Activated T-cell treated with anti-CD3 and anti-CD28 coated beads for 1 hour (primary cell): Measurements from ENCODE around the gene ETS1.

Experiments
- DNase-seq: peaks from one replicate; pipeline ENCODE4 v3.0.0-alpha.2; 2020; ENCODE audit warnings: low read depth

Gene ETS1, protein sequence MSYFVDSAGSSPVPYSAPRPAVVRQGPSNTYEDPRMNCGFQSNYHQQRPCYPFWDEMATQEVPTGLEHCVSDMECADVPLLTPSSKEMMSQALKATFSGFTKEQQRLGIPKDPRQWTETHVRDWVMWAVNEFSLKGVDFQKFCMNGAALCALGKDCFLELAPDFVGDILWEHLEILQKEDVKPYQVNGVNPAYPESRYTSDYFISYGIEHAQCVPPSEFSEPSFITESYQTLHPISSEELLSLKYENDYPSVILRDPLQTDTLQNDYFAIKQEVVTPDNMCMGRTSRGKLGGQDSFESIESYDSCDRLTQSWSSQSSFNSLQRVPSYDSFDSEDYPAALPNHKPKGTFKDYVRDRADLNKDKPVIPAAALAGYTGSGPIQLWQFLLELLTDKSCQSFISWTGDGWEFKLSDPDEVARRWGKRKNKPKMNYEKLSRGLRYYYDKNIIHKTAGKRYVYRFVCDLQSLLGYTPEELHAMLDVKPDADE

DNA sequence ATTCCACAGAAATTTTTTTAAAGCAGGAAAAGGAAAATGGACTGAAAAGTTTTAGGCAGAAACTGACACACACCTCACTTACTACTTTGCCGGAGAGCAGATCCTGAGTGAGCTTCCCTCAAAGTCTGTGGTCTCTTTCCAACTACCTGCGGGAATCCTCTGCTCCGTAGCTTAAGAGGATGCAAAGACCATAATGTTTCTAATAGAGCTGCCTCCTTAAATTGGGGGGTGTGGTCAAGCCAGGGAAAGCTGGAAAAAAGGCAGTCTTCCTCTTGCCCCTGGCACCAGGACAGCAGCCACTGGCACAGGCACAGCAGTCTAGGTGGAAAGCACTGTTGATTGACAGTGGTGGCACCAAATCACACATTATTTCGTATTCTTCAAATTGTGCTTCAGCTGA lies at the start of gene ETS1:
Gene ETS1 (minus strand): TSS at position 144 of the 400 bp plus-strand sequence. CDS start 14,428 bp downstream, outside the sequence.
- no peak for DNase-seq

DNA sequence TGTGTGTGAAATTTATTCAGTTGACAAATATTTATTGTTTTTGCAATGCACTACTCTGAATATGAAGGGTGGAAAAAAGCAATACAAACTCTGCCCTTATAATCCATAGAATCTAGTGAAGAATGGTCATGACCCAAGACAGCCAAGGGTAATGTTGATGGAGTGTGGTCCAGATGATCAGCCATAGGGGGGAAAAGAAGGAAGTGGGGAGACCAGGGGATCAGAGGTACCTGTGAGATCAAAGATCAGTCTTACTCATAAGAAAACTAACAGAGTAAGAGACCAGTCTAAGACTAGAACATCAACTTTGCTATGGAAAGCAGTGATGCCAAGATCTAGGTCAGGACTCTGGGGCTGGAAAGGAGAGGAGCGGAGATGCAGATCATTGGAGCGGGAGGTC lies 47.0 kb upstream of the ETS1 start:
- DNase-seq: no peak

DNA sequence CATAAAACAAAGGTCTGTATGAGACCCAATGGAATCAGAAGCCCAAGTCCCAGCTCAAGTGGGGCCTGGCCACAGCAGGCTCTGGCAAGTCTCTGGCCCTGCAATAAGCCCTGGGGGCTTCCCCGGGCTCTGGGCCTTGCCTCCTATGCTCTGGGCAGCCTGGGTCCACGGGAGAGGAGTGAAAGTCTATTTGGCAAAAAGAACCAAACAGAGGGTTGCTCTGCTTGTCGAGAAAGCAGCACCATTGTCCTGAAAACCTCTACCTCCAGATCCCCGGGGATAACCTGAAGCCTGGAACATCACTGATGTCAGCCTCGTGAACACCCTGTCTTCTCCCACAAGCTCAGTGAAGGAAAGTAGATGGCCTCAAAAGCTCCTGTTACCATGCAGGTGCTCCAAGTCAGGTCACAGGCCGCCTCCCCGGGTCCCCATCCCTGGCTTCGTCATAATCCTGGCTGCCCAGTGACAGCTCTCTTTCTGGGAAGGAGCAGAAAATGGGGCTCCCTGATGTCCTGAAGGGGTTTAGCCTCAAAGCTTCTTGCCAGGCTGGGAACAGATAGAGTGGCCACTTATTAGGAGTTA lies 46.1 kb upstream of the ETS1 start:
- DNase-seq: no peak

DNA sequence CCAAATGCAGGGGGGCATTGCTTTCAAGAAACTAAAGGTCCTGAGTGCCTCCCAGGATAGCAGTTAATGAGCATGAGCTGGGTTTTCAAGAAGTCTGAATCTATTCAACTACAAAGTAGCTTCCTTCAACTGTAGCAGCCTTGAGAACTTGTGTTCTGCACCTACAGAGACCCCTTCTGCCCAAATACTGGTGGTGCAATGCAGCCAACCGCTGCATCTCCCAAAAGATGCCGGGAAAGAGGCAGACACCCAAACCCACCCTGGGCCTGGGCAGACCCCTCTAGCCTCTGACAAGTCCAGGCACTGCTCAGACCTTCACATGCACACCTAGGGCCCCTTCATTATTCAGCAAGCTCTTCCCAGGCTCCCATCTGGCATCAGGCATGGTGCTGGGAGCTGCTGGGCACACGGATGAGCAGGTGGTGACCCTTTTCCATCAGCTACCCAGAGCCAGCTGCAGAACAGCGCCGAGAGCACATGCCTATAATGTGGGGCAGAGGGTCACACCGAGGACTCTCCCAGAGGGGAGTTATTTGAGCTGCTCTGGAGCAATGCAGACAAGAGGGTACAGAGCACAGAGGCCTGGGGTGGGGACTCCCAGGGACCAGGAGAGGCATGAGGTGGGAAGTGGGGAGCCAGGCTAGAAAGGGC lies 44.9 kb upstream of the ETS1 start:
- DNase-seq: peak; percentile 31

DNA sequence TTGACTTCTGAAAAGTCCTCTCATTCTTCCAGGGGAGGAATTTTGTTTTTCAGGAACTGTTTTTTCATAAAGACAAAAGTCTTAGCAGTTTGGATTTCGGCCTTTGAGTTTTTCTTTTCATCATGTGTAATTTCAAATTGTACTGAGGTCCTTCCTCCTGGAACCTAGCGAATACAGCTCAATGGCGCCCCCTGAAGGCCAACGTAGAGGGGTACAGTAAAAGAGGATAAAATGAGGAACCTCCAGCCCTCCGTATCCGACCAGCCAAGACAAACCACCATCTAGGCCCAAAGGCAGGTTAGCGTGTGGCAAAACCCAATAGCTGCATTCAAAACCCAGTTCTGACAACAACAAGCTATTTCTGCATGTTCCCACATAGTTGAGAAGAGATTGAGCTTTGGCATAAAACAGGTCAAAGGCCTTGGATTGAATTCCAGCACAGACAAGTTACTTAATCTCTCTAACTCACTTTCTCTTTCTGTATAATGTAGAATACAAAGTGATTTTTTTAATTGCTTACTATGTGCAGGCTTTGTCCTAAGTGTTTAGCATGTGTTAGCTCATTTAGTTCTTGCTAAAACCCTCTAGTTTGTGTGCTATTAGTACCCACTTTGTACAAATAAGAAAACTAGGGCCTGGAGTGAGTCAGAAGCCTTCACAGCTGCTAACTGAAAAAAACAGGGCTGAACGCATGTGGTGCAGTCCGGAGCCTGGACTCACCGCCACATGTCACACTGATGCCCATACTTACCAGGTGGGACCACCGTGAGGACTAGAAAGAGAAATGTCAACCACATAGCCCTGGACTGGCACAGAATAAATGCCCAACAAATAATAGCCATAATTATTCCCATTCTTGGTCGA lies 43.2 kb upstream of the ETS1 start:
- DNase-seq: peak; percentile 96

DNA sequence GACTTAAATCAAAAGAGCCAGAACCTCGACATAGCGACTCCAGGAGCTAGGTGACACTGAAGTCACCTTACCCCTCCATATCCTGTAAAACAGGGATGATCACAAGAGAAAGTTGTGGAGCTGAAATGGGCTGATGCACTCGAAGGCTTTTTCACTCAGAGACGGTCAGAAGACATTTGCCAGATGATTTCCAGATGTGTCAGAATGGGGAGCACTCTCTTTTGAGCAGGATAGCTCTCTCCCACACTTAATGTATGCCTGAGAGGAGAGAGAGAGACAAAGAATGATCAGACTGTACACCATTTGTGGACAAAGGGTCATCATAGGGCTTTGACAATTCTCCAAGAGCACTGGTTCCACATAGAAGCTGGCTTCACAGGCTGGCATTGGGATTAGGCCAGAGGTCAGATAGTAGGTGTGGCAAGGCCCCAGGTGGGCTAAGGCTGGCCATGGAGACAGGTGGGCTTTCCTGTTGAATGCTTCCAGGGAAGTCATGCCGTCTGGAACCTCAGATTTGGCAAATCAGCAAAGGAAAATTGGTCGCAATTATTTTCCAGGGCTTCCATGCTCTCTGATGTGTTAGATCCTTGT lies 42.3 kb upstream of the ETS1 start:
- no peak for DNase-seq

DNA sequence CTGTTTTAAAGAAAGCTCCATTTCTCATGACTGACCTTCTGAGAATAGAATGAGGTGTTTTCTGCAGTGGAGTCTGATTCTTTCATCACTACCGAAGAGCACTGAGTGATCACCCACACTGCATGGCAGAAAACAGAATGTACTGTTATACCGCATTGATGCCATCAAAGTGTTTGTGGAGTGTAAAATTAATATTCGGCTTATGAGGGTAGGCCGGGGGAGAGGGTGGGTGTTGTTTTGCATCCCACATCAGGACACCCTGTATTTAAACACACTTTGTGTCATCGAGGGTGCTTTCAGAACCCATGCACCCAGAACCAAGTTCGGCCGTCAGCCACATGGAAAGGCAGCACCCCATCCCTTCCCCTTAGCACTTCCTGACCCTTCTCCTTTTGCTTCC lies 41.3 kb upstream of the ETS1 start:
- DNase-seq: no peak

DNA sequence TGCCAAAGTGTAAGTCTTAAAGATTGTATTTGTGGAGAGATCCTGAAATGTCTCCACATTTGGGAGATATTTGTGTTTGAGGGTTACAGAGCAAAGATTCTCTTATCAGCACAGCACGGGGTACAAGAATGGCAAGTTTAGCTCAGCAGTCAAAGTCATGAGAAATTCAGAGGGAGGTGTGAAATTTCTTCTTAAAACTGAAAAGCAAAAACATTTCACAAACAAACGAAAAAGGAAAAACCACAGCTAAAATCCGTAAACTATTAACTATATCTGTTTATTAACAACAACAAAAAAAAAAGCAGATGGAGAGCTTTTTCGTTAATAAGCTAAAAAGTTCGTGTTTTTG lies 40.9 kb upstream of the ETS1 start:
- no peak for DNase-seq

DNA sequence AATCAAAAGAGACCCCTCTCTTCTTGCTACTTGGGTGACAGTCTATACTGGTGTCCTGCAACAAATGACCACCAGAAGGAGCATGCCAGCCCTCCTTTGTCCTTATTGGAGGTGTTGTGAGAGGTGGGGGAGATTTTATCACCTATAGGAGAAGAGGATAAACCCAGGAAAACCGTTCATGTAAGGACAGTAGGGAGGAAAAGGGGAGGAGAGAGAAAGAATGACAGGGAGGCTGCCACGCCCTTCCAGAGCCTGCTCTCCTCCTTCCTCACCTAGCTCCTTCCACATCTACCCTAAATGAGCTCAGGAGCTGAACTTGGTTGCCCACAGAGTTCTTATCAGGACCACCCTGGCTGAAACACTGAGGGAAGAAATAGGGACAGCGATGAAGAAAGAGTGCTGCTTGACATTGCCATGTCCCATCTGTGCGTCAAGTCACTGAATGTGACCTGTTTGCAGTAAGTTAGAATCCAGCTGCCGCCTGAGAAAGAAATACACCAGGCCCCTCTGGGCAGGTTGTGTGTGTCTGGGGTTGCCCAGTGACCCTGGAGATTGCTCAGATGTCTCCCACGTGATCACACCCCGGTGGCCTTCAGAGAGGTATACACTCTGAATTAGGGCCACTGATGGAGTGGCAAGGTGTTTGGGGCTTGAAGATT lies 40.4 kb upstream of the ETS1 start:
- DNase-seq: no peak

DNA sequence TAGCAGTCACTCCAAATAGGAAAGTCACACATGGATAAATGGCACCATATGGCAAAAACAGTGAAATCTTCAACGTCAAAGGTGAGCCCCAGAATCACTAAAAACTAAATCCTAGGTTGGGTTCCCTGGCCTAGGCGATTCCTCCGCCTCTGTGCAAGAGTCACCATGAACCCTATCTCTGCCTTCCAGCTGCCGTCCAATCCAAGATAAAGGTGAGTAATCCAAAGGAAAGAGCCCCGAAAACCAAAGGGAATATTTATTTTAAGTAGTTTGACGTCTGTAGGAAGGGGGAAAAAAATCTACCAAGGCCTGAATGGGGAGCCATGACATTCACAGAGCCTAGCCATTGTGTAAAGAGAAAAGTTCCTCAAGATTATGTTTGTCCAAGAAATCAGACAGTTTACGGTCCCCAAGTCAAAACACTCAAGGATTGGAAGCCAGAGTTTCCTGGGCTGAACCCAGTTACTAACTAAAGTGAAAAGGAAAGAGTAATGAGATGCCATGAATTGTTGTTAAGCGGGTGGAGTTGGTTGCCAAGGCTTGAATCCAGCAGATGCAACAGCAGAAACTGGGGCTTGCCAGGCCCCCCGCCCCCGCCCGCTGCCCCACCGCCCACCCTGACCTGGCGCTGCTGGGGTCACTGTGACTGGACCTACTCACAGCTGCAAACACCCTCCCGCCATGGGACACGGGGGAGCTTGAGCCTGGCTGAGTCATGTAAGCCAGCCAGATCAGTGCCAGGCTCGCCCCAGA lies 39.7 kb upstream of the ETS1 start:
- no peak for DNase-seq

DNA sequence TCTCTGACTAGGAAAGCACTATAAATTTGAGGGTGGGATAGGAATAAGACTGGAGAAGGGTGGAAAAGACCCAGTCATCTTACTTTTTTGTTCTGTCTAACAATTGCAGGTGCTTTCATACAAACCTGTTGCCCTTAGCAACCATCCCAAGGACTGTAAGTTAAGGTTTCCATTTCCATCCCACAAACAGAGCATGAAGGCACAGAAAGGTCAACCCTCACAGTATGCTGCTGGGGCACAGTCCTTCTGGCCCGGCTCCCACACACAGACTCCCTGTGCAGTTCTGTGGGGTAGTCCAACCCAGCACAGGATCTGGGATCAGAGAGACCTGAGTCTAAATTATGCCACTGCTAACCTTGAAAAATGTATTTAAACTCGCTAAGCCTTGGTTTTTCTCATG lies 38.4 kb upstream of the ETS1 start:
- no peak for DNase-seq

DNA sequence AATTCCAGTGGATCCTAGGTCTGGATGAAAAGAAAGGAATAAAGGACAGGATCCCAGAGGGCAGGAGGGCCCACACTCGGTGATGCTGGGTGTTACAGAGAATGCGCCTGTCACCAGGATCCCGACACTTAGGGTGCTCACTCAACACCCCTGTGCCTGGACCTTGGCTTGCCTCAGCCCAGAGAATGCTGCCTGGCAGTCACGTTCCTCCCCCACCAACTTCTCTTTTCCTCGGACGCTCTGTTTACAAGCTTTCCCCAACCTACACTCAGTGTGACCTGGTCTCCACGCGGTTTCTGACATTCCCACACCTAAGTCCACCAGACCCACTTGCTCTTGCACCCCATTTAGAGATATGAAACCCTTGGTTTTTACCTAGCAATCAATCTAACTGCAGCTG lies 38.0 kb upstream of the ETS1 start:
- no peak for DNase-seq

DNA sequence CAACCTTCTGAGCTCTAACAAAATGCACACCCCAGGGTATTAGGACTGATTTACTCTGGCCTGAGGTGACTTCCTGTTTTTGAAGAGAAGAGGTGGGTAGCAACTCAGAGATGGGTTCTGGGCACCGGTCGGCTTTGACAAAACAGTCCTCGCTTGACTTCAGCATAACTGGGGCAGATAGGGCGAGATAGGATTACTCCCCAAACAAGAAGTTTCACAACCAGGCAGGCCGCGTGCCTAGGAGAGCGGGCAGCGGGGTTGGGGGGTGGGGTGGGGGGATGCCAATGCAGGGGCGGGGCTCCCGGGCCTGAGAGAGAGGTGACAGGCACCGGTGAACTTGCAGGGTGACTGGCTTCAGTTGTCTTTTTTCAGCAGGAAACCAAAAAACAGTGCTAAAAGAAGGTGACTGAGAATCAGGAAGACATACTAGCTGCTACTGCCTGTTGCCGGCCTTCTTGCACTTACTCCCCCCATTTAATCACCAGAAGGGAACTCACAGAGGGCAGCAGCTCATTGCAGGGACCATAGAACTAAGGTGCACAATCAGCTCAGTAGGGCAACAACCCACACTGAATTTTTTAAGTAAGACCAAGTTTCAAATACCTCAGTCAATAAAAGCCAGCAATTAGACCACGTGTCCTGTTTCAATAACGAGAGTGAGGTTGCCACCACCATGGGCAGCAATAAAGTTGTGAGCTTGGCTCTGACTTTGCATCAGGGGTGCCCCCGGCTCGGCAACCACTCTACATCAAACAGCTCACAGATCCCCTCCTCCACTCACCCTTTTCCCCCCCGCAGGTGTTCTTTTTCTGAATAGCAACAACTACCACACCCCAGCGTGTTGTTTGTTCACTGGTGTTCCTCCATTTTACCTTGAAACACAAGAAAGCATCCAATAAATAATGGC lies 37.2 kb upstream of the ETS1 start:
- peak; percentile 44 for DNase-seq

DNA sequence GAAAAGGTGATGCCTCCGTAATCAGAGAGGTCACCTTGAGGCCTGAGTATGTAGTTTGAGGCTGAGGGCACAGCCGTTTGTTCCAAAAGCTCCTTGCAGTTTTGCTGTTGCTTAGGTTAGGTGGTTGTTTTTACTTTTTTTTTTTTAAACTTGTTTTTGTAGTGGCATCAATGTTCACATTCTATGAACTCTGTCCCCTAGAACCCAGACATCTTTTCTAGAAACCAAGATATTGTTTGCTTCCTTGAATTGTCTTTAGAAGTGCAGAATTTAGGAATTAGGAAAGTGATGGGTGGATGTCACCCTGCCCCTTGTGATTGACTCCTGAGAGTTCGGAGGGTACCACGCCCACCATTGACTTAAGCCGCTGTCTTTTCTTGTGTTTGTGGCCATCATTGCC lies 35.7 kb upstream of the ETS1 start:
- DNase-seq: no peak

DNA sequence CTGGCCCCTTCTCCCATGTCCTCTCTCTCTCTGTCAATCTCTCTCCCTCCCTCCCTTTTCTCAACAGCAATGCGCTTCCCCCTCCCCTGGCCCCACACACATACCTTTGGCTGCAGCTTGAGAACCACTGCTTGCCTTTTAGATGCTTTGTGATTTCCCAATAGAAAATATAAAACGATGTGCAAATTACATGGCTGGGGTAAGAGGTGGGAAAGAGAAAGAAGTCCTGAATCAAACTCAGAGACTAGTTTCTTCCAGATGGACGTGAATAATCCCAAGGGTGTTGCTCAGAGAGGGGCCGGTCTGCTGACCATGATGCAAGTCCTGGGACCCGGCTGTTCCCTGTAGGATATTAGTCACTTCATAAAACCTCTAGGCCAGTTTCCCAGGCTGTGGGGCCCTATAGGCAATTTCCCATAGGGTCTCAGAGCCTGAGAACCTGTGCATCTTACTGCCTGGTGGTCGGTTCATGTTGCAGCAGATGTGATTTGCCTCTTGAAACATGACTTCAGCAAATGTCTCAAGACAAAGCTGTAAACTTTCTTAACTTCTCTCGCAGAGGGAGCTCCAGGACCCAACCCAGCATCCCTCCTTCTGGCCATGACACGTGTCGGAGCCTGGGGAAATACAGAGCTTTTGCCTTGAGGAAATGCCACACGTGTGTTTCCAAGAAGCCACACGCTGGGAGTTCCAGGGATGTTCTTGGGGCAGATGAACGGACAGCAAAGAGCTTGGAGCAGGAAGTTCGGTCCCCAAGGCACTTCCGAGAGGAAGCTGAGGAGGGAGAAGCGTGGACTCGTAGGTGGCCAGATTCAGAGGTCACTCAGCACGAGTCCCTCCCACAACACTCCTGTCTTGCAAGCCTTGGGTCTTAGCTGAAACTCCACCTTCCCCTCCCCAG lies 34.5 kb upstream of the ETS1 start:
- no peak for DNase-seq

DNA sequence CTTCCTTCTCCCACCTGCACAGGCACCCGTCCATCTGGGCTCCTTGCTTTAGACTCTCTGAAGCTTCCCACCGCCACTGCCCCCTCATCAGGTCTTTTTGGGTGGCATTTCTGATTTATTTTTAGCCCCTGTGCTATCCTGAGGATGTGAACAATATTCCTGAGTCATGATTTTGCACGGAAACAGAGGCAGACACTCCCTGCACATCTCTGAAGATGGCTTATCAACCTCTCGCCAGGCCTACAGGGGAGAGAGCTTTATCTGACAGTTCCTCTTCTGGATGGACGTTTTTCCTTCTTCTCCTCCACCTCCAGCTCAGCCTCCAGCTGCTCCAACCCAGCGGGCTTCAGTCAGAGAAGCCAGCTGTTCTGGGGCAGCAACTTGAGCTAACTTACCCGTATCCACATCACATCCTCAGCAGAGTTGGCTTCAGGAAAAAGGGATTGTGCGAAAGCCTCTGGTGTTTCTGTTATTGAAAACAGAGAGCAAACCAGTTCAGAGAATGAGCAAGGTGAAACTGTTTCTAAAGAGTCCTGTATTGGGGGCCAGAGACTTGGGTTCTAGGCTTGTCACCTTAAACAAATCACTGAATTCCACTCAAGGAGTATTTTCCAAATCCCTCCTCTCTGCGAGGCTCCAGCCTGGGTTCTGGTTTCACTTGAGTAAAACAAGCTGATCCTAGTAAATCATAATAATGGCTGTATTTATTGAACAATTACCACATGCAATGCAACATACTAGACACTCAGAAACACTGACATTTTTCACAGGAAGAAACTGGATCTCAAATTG lies 33.1 kb upstream of the ETS1 start:
- no peak for DNase-seq

DNA sequence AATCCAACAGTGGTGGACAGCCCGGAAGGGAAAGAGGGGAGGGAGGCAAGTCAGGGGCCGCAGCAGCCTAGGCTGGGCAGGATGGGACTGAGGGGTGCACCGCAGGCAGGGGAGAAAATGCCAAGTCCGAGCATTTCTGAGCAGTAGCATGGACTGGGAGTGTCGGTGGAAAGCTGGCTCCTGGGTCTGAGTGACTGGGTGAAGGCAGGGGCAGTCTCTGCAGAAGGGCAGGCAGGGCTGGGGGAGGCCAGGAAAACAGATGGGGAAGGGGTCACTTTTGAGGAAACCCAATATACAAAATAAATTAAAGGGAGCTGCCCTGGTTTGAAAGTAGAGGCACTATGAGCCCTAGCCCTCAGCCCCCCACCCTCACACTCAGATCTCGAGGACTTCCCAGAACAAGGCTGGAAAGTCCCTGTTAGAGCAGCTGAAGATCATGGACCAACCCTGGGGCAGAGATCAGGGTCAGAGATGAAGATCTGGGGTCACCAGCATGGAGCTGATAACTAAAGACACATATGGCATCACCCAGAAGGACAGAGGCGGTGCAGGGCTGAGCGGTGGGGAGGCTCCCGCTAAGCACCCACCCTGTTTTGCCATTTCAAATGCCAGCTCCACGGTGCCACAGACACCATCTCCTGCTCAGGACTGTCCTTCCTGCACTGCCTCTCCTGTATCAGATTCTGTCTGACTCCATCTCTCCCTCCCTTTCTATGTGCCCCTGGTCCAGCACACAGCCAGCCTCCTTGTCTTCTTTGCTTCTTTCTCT lies 32.4 kb upstream of the ETS1 start:
- DNase-seq: no peak
